Activated naive CD4-positive, alpha-beta T cell treated with anti-CD3 and anti-CD28 coated beads, Interleukin-2, amount 50 U/mL, for 24 hours (primary cell): ENCODE measurements around the gene TMEM140.

ENCODE experiments used
- H3K27ac Mint-ChIP-seq: one replicate; pipeline ENCODE4 v1.8.0; 2021; ENCODE audit warnings: mild to moderate bottlenecking, mixed read lengths
- H3K27me3 Mint-ChIP-seq: one replicate; pipeline ENCODE4 v1.8.0; 2021; ENCODE audit warnings: mixed read lengths
- H3K36me3 Mint-ChIP-seq: one replicate; pipeline ENCODE4 v1.8.0; 2021; ENCODE audit warnings: mixed read lengths
- H3K4me1 Mint-ChIP-seq: one replicate; pipeline ENCODE4 v1.8.0; 2021; ENCODE audit warnings: mixed read lengths
- H3K4me3 Mint-ChIP-seq: one replicate; pipeline ENCODE4 v1.8.0; 2021; ENCODE audit warnings: mild to moderate bottlenecking, mixed read lengths
- H3K9me3 Mint-ChIP-seq: one replicate; pipeline ENCODE4 v1.8.0; 2021; ENCODE audit warnings: mixed read lengths

Gene TMEM140

DNA sequence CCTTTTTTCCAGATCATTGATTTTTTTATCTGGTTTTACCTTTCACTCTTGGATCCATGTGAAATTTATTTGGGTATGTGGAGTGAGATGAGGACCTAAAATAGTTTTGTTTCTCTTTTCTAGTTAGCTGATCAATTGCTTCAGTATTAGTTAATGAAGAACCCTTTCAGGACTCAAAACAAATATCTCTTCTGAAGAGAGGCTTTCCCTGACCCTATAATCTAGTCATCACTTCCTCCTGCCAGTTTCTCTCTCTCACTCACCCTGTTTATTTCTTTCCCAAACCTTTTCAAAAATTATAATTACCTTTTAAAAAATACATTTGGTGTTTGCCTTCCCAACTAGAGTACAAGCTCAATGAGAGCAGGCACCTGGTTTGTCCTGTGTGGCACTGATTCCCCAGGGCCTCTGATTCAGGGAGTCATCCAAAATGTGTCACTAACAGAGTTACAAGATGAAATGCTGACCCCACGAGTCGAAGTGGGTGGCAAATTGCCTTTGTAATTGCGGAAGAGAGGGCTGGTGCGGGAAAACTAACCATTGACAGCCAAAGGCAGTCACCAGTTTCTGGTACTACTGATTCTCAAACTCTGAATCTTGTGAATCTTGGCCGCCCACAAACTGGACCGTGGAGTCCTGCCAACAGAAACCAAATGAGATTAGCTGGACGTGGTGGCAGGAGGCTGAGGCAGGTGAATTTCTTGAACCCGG lies 2.4 kb downstream of the TMEM140 start:
- Mint-ChIP-seq H3K9me3 (peaks cover 18% of the 10 kb centered on the region), H3K27me3 (no peaks in the 10 kb centered on the region), H3K4me1 (peaks cover 88% of the 10 kb centered on the region), H3K27ac (peak overlapping the region; percentile 66), H3K4me3 (peak overlapping the region; percentile 89), H3K36me3 (peaks cover 28% of the 10 kb centered on the region)

DNA sequence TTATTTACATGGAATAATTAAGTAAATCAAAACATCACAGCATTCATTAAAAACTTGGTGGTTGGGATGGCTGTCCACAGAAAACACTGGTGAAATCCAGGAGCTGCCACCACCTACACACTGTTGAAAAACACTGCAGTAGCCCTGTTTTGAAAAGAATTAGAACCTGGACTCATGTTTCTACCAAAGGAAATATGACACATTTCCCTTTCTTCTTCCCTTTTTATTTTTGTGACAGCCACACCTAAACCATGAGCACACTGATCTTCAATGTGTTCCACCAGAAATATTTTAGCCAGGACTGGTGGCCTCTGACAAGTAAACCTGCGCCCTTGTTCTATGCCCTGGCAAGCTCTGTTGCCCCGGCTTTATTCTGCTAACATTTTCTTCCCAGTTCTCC lies 3.3 kb downstream of the TMEM140 start:
- peaks cover 20% of the 10 kb centered on the region for H3K9me3 Mint-ChIP-seq
- H3K4me3 Mint-ChIP-seq = peak overlapping the region; percentile 89
- peaks cover 82% of the 10 kb centered on the region for H3K4me1 Mint-ChIP-seq
- peaks cover 34% of the 10 kb centered on the region for H3K36me3 Mint-ChIP-seq
- H3K27me3 Mint-ChIP-seq = no peaks in the 10 kb centered on the region
- H3K27ac Mint-ChIP-seq = peak overlapping the region; percentile 84

DNA sequence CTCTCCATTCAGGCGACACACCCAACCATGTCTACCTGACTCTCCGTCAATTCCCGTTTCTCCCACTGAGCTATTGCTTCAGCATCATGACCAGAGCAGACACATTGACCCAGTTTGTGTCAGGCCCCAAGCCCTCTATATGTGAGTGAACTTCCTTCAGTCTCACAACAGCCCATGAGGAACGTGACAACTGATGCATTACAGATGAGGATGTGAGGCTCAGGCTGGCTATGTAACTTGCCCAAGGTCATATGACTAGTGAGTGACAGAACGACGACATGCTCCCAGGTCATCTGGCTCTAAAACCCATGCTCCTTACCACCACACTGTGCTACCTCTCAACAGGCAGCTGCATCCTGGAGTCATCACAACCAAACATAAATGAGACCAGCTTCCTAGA lies 3.7 kb downstream of the TMEM140 start:
- no peaks in the 10 kb centered on the region for H3K27me3 Mint-ChIP-seq
- H3K9me3 Mint-ChIP-seq = peaks cover 23% of the 10 kb centered on the region
- H3K27ac Mint-ChIP-seq = peak overlapping the region; percentile 84
- peaks cover 38% of the 10 kb centered on the region for H3K36me3 Mint-ChIP-seq
- peaks cover 78% of the 10 kb centered on the region for H3K4me1 Mint-ChIP-seq
- peak overlapping the region; percentile 20 for H3K4me3 Mint-ChIP-seq

DNA sequence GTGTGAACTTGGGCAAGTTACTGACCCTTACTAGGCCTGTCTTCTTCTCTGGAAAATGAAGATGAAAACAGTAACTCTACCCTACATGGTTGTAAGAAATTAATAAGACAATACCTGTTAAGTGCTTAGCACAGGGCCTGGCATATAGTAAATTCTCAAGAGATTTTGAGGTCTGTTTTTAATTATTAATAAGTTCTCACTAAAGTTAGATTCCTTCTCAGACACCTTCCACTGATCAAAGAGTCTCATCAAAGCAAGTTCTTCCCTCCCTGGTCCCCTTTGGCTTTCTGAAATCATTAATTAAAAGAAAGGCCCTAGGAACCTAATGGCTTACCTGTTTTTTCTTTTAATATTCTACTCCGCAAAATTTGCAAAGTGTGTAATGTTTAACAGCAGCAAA lies 4.6 kb downstream of the TMEM140 start:
- Mint-ChIP-seq H3K27me3 (no peaks in the 10 kb centered on the region), H3K4me3 (no peak overlapping the region), H3K27ac (no peak overlapping the region), H3K4me1 (peaks cover 78% of the 10 kb centered on the region), H3K9me3 (peaks cover 23% of the 10 kb centered on the region), H3K36me3 (peaks cover 45% of the 10 kb centered on the region)

DNA sequence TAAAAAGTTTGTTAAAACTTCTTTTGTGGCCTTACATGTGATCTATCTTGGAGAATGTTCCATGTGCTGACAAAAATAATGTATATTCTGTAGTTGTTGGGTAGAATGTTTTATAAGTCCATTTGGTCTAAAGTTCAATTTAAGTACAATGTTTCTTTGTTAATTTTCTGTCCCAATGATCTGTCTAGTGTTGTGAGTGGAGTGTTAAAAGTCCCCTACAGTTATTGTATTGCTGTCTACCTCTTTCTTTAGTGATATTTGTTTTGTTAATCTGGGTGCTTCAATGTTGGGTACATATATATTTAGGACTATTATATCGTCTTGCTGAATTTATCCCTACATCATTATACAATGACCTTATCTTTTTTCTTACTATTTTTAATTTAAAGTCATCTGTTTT lies 6.9 kb downstream of the TMEM140 start:
- no peak overlapping the region for H3K27ac Mint-ChIP-seq
- peaks cover 74% of the 10 kb centered on the region for H3K4me1 Mint-ChIP-seq
- no peaks in the 10 kb centered on the region for H3K27me3 Mint-ChIP-seq
- peaks cover 52% of the 10 kb centered on the region for H3K36me3 Mint-ChIP-seq
- peaks cover 31% of the 10 kb centered on the region for H3K9me3 Mint-ChIP-seq
- no peak overlapping the region for H3K4me3 Mint-ChIP-seq

DNA sequence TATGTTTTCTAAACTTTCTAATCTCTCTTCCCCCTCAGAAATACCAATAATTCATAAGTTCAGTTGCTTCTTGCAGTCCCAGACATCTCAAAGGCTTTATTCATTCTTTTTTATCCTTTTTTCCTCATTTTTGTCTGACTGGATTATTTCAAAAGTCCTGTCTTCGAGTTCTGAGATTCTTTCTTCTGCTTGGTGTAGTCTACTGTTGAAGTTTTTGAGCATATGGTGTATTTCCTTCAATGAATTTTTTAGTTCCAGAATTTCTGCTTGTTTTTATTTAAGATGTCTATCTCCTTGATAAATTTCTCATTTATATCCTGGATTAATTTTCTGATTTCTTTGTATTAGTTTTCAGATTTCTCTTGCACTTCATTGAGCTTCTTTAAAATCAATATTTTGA lies 8.4 kb downstream of the TMEM140 start:
- Mint-ChIP-seq H3K4me3 (no peak overlapping the region), H3K27me3 (no peaks in the 10 kb centered on the region), H3K9me3 (peaks cover 34% of the 10 kb centered on the region), H3K4me1 (peaks cover 74% of the 10 kb centered on the region), H3K36me3 (peaks cover 62% of the 10 kb centered on the region), H3K27ac (no peak overlapping the region)

DNA sequence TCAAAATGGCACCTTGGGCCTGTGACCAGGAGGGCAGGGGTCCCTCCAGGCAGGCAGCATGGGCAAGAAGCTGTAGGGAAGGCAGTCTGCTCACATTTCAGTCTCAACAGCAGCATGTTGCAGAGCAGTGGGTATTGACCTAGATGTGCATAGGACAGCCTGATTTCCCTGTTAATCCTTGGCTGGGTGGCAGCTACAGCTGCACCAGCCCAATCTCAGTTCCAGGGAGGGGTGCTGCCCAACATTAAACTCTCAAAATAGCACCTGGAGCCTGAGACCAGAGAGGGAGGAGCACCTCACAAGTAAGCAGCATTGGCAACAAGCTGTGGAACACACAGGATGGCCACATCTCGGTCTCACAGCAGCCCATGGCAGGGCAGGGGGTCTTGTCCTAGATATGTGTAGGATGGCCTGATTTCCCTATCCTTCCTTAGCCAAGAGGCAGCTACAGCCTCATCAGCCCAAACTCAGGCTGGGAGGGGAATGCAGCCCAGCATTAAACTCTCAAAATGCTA lies 10.3 kb downstream of the TMEM140 start:
- peaks cover 69% of the 10 kb centered on the region for H3K36me3 Mint-ChIP-seq
- H3K27me3 Mint-ChIP-seq = no peaks in the 10 kb centered on the region
- peaks cover 70% of the 10 kb centered on the region for H3K4me1 Mint-ChIP-seq
- H3K27ac Mint-ChIP-seq = peak overlapping the region; percentile 70
- H3K9me3 Mint-ChIP-seq = peaks cover 30% of the 10 kb centered on the region
- no peak overlapping the region for H3K4me3 Mint-ChIP-seq

DNA sequence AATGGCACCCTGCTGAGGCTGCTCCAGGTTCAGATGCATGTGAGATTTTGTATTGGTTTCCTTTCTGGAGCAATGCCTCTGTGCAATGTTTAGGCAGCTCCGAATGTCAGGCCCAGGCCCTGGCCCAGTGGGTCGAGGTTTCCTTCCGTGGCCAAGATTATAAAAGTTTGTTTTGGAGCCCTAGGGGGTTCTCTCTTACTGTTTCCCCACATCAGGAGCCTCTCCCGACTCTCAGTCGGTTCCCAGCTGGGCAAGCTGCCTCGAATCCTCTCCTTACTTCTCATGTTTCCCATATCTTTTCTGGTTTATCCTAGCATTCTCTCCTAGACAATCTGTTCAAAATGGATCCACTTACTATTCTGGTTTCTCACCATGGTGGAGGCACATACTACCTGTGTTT lies 11.0 kb downstream of the TMEM140 start:
- peaks cover 65% of the 10 kb centered on the region for H3K4me1 Mint-ChIP-seq
- H3K36me3 Mint-ChIP-seq = peaks cover 65% of the 10 kb centered on the region
- no peaks in the 10 kb centered on the region for H3K27me3 Mint-ChIP-seq
- peak overlapping the region; percentile 98 for H3K27ac Mint-ChIP-seq
- no peak overlapping the region for H3K4me3 Mint-ChIP-seq
- H3K9me3 Mint-ChIP-seq = peaks cover 29% of the 10 kb centered on the region

DNA sequence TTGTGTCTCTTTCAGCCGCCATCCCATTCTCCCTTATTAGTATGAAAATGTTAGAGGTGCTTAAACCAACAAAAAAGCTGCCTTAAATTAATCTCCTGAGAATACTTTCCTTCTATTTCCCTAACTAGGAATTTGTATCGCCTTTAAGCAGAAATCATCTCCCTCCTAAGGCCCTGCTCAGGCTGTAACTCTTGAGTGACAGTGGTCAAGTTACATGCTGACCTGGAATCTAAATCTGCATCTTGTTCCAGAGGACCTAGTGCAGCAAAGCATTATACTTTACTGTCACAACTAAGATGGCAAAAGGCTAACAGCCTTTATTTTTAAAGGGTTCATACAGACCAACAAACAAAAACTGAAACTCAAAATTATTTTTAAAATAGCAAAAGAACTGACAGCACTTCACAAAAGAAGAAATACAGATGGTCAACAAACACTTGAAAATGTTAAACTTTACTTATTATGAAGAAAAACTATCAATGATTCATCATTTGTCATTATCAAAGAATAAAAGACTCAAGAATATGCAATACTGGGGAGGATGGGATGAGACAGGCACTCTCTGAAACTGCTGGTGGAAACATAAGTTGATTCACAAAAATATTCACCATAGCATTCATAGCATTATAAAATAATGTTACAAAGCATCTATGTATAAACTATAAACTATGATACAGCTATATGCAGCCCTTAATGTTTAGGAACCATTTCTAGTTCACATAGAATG lies 11.7 kb downstream of the TMEM140 start:
- Mint-ChIP-seq H3K27ac (peak overlapping the region; percentile 98), H3K4me1 (peaks cover 59% of the 10 kb centered on the region), H3K27me3 (no peaks in the 10 kb centered on the region), H3K36me3 (peaks cover 59% of the 10 kb centered on the region), H3K9me3 (peaks cover 22% of the 10 kb centered on the region), H3K4me3 (peak overlapping the region; percentile 55)

DNA sequence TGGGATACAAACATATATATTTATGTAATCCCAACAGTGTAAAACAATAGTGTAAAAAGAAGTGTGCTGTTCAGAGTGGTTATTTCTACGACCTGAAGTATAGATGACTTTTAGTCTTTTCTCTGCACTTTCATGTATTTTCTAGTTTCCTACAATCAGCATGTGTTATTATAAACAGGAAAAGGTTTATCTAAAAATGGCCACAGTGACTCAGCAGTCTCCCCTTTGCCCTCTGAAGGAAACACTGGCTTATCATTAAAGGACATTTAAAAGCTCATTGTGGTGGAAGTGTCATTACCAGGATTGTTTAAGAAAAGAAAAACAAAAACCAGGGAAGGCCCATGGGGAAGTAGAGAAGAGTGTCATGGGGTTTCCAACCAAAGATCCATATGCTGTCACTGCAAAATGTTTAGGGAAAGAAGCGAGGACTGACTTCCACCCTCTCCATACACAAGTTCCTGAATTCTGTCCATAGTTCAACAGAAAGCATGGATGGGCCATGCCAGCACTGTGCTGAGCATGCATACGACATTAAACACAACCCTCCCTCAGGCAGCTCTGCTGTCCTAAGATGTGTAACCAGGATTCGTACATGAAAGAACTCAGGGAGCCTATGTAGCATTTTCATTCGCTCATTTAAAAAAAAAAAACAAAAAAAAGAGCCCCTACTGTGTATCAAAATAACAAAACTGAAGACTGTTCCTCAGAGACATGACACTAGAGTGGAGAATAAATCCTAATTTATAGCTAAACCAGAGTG lies 12.4 kb downstream of the TMEM140 start:
- Mint-ChIP-seq H3K4me3 (peak overlapping the region; percentile 62), H3K36me3 (peaks cover 54% of the 10 kb centered on the region), H3K4me1 (peaks cover 54% of the 10 kb centered on the region), H3K27me3 (no peaks in the 10 kb centered on the region), H3K9me3 (peaks cover 17% of the 10 kb centered on the region), H3K27ac (peak overlapping the region; percentile 98)

DNA sequence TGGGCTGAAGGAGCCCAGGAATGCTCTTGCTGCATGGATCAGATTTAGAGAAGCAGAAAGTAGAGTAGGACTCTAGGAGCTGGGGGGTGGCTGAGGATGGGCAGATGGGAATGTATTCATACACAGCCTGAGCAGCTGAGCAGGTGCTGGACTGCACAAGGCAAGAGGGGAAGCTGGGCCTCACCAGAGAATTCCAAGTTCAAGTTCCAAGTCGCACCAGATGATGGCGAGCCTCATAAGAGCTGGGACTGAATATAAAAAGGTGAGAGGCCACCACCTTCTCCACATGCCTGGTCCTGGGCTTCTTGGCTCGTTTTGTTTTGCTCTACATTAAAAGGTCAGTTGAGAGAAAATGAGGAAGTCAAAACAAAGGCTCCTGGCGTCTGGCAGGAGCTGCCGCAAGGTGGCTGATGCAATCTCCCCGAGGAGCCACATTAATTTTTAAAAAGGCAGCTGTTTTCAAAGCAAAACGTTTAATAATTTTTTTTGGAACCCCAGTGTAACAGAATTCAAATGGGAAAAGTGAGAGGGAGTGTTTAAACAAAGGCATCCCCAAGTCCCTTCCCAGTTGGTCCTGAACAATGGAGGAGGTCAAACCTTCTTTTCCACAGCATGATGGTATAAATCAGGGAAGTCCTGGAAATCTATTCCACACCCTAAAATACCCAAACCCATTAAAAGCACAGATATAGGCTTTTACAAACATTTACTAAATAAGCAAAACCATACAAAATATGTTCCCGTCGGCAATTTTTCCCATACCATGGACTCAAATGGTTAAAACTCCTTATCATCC lies 13.2 kb downstream of the TMEM140 start:
- H3K9me3 Mint-ChIP-seq = peaks cover 16% of the 10 kb centered on the region
- H3K27ac Mint-ChIP-seq = peak overlapping the region; percentile 98
- no peak overlapping the region for H3K4me3 Mint-ChIP-seq
- H3K4me1 Mint-ChIP-seq = peaks cover 54% of the 10 kb centered on the region
- H3K27me3 Mint-ChIP-seq = no peaks in the 10 kb centered on the region
- peaks cover 50% of the 10 kb centered on the region for H3K36me3 Mint-ChIP-seq

DNA sequence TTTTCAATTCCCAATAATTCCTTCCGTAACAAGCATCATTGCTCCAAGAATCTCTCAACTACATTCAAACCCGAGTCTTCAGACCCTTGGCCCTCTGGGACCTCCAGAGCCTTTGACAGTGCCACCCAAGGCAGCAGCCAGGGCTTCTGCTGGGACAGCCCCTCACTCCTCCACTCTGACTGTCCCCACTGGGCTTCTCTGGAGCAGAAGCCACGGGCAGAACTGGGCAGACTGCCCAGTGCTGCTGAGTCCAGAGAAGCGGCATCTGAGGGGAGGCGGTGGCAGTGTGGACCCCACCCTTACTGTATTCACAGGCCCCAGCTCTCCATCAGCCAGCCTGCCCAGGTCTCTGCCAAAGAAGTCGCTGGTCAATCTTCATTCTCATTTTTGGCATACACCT lies 13.8 kb downstream of the TMEM140 start:
- H3K36me3 Mint-ChIP-seq = peaks cover 43% of the 10 kb centered on the region
- no peaks in the 10 kb centered on the region for H3K27me3 Mint-ChIP-seq
- peak overlapping the region; percentile 61 for H3K27ac Mint-ChIP-seq
- peaks cover 56% of the 10 kb centered on the region for H3K4me1 Mint-ChIP-seq
- H3K4me3 Mint-ChIP-seq = no peak overlapping the region
- H3K9me3 Mint-ChIP-seq = peaks cover 12% of the 10 kb centered on the region

DNA sequence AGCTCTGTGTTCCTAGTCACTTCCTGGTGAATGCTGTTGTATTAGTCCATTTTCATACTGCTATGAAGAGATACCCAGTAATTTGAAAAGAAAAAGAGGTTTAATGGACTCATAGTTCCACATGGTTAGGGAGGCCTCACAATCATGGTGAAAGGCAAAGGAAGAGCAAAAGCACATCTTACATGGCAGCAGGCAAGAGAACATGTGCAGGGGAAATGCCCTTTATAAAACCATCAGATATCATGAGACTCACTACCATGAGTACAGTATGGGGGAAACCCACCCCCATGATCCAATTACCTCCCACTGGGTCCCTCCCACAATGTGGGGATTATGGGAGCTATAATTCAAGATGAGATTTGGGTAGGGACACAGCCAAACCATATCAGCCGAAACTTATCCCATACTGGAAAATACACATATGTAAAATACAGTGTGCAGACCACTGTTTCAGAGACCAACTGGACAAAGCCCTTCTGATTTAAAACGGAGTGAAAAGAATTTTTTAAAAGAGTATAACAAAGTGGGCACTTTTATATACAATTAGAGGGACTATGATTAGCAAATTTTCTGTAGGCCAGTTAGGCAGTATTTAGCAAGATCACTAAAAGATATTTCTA lies 14.6 kb downstream of the TMEM140 start:
- peaks cover 56% of the 10 kb centered on the region for H3K4me1 Mint-ChIP-seq
- H3K9me3 Mint-ChIP-seq = peaks cover 12% of the 10 kb centered on the region
- no peak overlapping the region for H3K4me3 Mint-ChIP-seq
- peak overlapping the region; percentile 61 for H3K27ac Mint-ChIP-seq
- peaks cover 38% of the 10 kb centered on the region for H3K36me3 Mint-ChIP-seq
- no peaks in the 10 kb centered on the region for H3K27me3 Mint-ChIP-seq

DNA sequence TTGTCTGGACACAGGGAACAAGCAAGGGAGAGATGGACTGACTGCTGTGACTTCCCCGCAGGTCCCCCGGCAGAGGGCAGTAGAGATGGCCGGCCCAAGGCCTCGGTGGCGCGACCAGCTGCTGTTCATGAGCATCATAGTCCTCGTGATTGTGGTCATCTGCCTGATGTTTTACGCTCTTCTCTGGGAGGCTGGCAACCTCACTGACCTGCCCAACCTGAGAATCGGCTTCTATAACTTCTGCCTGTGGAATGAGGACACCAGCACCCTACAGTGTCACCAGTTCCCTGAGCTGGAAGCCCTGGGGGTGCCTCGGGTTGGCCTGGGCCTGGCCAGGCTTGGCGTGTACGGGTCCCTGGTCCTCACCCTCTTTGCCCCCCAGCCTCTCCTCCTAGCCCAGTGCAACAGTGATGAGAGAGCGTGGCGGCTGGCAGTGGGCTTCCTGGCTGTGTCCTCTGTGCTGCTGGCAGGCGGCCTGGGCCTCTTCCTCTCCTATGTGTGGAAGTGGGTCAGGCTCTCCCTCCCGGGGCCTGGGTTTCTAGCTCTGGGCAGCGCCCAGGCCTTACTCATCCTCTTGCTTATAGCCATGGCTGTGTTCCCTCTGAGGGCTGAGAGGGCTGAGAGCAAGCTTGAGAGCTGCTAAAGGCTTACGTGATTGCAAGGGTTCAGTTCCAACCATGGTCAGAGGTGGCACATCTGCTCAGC lies 16.6 kb downstream of the TMEM140 start:
- Mint-ChIP-seq H3K9me3 (peaks cover 5% of the 10 kb centered on the region), H3K27me3 (no peaks in the 10 kb centered on the region), H3K27ac (peak overlapping the region; percentile 70), H3K36me3 (peaks cover 37% of the 10 kb centered on the region), H3K4me3 (no peak overlapping the region), H3K4me1 (peaks cover 62% of the 10 kb centered on the region)
